Suprapubic skin (tissue), 4 donors: ENCODE measurements around the gene ATG16L2. TPM values are rescaled to one million over a fixed set of nuclear protein-coding genes. Genes with fewer than 3 reads are reported as not detected.

ENCODE experiments used
- DNase-seq, 2 donors: peaks; one replicate each; pipeline ENCODE4 v3.0.0-alpha.2; 2019; ENCODE audit warnings: low spot score in 2 of 2
- H3K27ac ChIP-seq: fragments of 200-600 bp; sonication (generic); one replicate; pipeline ENCODE4 v1.5.1; 2019
- H3K27me3 ChIP-seq: fragments of 200-600 bp; sonication (generic); one replicate; pipeline ENCODE4 v1.5.1; 2019
- H3K36me3 ChIP-seq: fragments of 200-600 bp; sonication (generic); one replicate; pipeline ENCODE4 v1.5.1; 2019
- H3K4me1 ChIP-seq: fragments of 200-600 bp; sonication (generic); one replicate; pipeline ENCODE4 v1.5.1; 2019
- H3K4me3 ChIP-seq: fragments of 200-600 bp; sonication (generic); one replicate; pipeline ENCODE4 v1.5.1; 2019; ENCODE audit warnings: mild to moderate bottlenecking
- H3K9me3 ChIP-seq: fragments of 200-600 bp; sonication (generic); one replicate; pipeline ENCODE4 v1.5.1; 2019
- EP300 ChIP-seq: sonication (generic); formaldehyde crosslinking; IDR thresholded peaks from one replicate; pipeline ENCODE4 v1.6.1; 2017; ENCODE audit warnings: antibody characterized with exemption
- POLR2A ChIP-seq, 2 donors: fragments of 450-650 bp; IDR thresholded peaks; one replicate each; pipeline ENCODE4 v1.6.1; 2017; ENCODE audit warnings: antibody characterized with exemption in 2 of 2, mild to moderate bottlenecking in 2 of 2, moderate library complexity in 2 of 2
- POLR2AphosphoS5 ChIP-seq, 3 donors: sonication (generic); formaldehyde crosslinking; IDR thresholded peaks; one replicate each; pipeline ENCODE4 v1.6.1; 2017; ENCODE audit warnings: antibody characterized with exemption in 3 of 3
- WGBS: methylation state at CpG from one replicate; pipeline ENCODE4 v1.1.5; 2018; 5-methylcytosine and 5-hydroxymethylcytosine counted together
- total RNA-seq, 4 donors: library from RNA; depleted of rRNA; stranded (reverse); fragments of >200 nt; gene quantifications; one replicate each; pipeline ENCODE4 v1.1.0, GENCODE V29; 2016
- TF ChIP-seq, protein P1 (sequence below), 2 donors: fragments of 200-600 bp in 1 of 2; fragments of 450-650 bp in 1 of 2; sonication (generic) in 1 of 2; IDR thresholded peaks; one replicate each; pipeline ENCODE4 v1.5.1; 2016 to 2019; ENCODE audit warnings: antibody characterized with exemption in 2 of 2, mild to moderate bottlenecking in 1 of 2, moderate library complexity in 1 of 2

Gene ATG16L2
- total RNA-seq, 4 donors from 2014 or later: 81.9 to 231 (median 111) TPM

DNA sequence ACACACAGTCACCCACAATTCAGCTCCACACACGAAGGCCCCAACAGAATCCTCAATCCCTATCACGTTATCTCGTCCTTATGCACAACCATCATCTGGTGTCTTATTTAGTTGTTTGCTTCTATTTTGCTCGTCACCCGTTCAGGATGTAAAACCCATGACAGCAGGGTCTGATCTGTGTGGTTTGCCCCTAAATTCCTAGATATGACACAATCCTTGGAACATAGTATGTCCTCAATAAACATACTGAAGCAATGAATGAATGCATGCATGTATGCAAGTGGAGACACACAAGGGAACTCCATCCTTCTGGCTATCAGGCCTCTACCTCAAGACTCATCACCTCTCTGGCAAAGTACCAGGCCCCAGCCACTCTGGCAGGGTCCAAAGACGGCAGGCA lies 40.5 kb upstream of the ATG16L2 start:
- WGBS: 42% methylated on average over 6 of the region's 6 CpGs
- Histone ChIP-seq H3K4me1 (peaks cover 40% of the 10 kb centered on the region), H3K36me3 (peaks cover 8% of the 10 kb centered on the region), H3K9me3 (no peaks in the 10 kb centered on the region), H3K27me3 (no peaks in the 10 kb centered on the region), H3K27ac (no peak overlapping the region), H3K4me3 (no peak overlapping the region)
- TF ChIP-seq POLR2AphosphoS5 (IDR thresholded peaks at IDR 0.05) (no peak), EP300 (no peak), POLR2A (IDR thresholded peaks at IDR 0.05) (no peak)
- TF ChIP-seq, protein P1, sequence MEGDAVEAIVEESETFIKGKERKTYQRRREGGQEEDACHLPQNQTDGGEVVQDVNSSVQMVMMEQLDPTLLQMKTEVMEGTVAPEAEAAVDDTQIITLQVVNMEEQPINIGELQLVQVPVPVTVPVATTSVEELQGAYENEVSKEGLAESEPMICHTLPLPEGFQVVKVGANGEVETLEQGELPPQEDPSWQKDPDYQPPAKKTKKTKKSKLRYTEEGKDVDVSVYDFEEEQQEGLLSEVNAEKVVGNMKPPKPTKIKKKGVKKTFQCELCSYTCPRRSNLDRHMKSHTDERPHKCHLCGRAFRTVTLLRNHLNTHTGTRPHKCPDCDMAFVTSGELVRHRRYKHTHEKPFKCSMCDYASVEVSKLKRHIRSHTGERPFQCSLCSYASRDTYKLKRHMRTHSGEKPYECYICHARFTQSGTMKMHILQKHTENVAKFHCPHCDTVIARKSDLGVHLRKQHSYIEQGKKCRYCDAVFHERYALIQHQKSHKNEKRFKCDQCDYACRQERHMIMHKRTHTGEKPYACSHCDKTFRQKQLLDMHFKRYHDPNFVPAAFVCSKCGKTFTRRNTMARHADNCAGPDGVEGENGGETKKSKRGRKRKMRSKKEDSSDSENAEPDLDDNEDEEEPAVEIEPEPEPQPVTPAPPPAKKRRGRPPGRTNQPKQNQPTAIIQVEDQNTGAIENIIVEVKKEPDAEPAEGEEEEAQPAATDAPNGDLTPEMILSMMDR (IDR thresholded peaks at IDR 0.05): no peak
- no peak for DNase-seq

DNA sequence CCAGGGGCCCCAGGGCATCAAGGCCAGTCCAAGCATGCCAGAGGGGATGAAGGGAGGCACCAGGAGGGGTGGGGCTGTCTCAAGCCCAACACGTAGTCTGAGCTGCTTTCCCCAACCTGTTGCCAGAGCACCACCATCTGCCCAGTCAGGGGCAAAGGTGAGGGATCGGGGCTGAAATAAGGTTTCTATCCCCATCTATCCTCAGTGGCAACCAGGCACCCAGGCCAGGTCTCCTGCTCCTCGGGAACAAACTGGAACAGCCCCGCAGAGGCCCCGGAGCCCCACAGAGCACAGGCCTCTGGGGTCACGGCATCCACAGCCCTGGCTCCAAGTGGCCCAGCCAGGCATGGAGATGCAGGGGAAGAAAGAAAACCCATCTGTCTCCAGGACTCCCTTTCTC lies 39.7 kb upstream of the ATG16L2 start:
- H3K4me1 ChIP-seq: peaks cover 46% of the 10 kb centered on the region
- peaks cover 8% of the 10 kb centered on the region for H3K36me3 ChIP-seq
- TF ChIP-seq, protein P1 (IDR thresholded peaks at IDR 0.05): no peak
- TF ChIP-seq POLR2AphosphoS5 (IDR thresholded peaks at IDR 0.05) (no peak), POLR2A (IDR thresholded peaks at IDR 0.05) (no peak), EP300 (no peak)
- no peak overlapping the region for H3K27ac ChIP-seq
- H3K27me3 ChIP-seq: no peaks in the 10 kb centered on the region
- no peak overlapping the region for H3K4me3 ChIP-seq
- WGBS: 76% methylated on average over 5 of the region's 6 CpGs
- DNase-seq: no peak
- H3K9me3 ChIP-seq: no peaks in the 10 kb centered on the region

DNA sequence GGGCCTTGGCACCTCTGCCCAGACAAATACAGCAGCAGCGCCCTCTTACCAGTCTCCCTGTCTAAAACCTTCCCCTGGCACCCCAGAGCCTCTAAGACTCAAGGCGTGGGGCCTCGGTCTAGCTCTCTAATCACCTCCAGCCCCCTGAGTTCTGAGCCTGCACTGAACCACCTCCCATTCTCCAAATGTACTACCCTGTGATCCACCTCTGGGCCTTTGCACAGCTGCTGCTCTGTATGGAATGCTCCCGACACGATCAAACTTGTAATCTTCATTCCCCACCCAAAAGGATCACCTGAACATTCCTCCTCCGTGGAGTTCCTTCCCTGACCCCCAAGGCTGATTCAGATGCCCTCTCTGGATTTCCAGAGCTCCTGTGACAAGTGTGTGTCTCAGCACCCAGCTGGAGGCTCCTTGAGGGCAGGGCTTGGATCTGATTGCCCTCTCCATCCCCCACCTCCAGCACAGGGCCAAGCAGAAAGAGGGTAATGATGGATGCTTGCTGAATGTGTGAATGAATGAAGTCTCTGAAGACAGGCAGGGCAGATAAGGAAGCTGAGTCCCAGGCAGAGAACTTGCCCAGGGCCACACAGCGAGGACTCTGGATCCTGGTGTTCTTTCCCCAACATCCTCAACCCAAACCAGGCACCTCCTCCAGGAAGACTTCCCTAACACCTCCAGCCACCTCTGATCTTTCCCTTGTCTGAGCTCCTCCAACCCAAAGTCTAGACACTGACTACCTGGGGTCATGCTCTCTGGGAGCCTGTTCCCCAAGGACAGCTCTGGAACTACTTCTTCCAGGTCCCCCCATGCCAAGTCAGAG lies 38.7 kb upstream of the ATG16L2 start:
- no peak for DNase-seq
- H3K27ac ChIP-seq: no peak overlapping the region
- no peak overlapping the region for H3K4me3 ChIP-seq

DNA sequence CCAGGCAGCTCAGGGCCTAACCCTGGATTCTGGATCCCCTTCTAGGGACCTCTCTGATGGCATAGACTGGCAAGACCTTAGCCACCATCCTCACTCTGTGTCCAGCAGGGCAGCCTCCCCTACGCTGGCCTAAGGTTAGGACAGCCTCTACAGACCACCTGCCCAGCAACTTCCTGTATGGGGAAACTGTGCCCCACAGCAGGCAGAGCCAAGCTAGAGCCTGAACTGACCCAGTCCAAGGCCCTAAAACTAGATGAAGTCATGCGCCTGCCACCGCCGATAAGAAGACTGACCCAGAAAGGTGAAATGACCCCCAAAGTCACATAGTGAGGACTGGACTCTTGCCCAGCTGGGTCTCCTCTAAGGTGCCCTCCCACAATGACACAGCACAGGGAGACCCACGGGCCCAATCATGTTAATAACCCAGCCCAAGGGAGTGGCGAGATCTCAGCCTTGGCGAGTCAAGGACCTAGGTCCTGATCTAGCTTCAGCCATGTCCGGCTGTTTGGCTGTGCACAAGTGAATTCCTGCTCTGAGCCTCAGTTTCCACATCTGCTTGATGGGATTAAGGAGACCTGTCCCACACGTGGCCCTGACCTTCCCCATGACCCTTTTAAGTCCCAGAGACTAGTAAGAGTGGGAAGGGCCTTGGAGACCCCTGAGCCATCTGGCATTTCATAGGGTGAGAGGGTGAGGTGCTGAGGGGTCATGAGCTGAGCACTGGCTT lies 37.9 kb upstream of the ATG16L2 start:
- 91% methylated on average over 8 of the region's 9 CpGs for WGBS
- DNase-seq: no peak
- Histone ChIP-seq H3K4me3 (no peak overlapping the region), H3K36me3 (peaks cover 8% of the 10 kb centered on the region), H3K4me1 (peaks cover 64% of the 10 kb centered on the region), H3K27ac (no peak overlapping the region), H3K9me3 (no peaks in the 10 kb centered on the region), H3K27me3 (no peaks in the 10 kb centered on the region)
- TF ChIP-seq EP300 (no peak), POLR2A (IDR thresholded peaks at IDR 0.05) (no peak), POLR2AphosphoS5 (IDR thresholded peaks at IDR 0.05) (no peak)
- TF ChIP-seq, protein P1 (IDR thresholded peaks at IDR 0.05): no peak

More for the DNA sequence above, 38.7 kb upstream of the ATG16L2 start:
- Histone ChIP-seq H3K27me3 (no peaks in the 10 kb centered on the region), H3K9me3 (no peaks in the 10 kb centered on the region), H3K4me1 (peaks cover 56% of the 10 kb centered on the region), H3K36me3 (peaks cover 8% of the 10 kb centered on the region)
- TF ChIP-seq POLR2A (IDR thresholded peaks at IDR 0.05) (no peak), EP300 (no peak), POLR2AphosphoS5 (IDR thresholded peaks at IDR 0.05) (no peak)
- TF ChIP-seq, protein P1 (IDR thresholded peaks at IDR 0.05): no peak
- 85% methylated on average over 7 of the region's 7 CpGs for WGBS
